ENCODE measurements around the gene EIF3I.
"Not testable (repeated sequence)": the region's sequence is repeated elsewhere in the genome, so short reads cannot be mapped to it uniquely, and the experiment has no call there.

Gene EIF3I

GRCh38 chr1:32232558-32233304 is 10.5 kb downstream of the EIF3I start:
- DNase-seq: no peak

GRCh38 chr1:32234792-32235191 is 12.6 kb downstream of the EIF3I start:
- no peak for DNase-seq

- no peak for DNase-seq
Observed at GRCh38 chr1:32239337-32239736, 17.1 kb downstream of the EIF3I start.

GRCh38 chr1:32239790-32240139 is 17.6 kb downstream of the EIF3I start:
- no peak for DNase-seq

GRCh38 chr1:32240140-32240951 is 18.1 kb downstream of the EIF3I start:
- DNase-seq: peak; percentile 81

GRCh38 chr1:32241001-32241763 is 19.0 kb downstream of the EIF3I start:
- DNase-seq: peak; percentile 64

- no peak for DNase-seq
Observed at GRCh38 chr1:32242341-32242851, 20.2 kb downstream of the EIF3I start.

- no peak for DNase-seq
Observed at GRCh38 chr1:32246888-32247273, 24.7 kb downstream of the EIF3I start, which contains the start of gene FAM167B. TSS of gene FAM167B (plus strand) at chr1:32247222. CDS start at chr1:32247422, 200 bp downstream.

GRCh38 chr1:32247452-32247851 is 25.2 kb downstream of the EIF3I start:
- no peak for DNase-seq

GRCh38 chr1:32247983-32248889 is 26.0 kb downstream of the EIF3I start:
- DNase-seq: peak; percentile 83

- peak; percentile 89 for DNase-seq
Observed at GRCh38 chr1:32249831-32250525, 27.8 kb downstream of the EIF3I start.

- peak; percentile 82 for DNase-seq
Observed at GRCh38 chr1:32250893-32251716, 28.9 kb downstream of the EIF3I start, which contains the start of gene LCK. TSS of gene LCK (plus strand) at chr1:32251265. CDS start at chr1:32274330, 23,065 bp downstream.

GRCh38 chr1:32255072-32256071 is 33.2 kb downstream of the EIF3I start:
- DNase-seq: peak; percentile 37

GRCh38 chr1:32256473-32257226 is 34.4 kb downstream of the EIF3I start:
- no peak for DNase-seq

GRCh38 chr1:32257227-32257508 is 35.0 kb downstream of the EIF3I start:
- no peak for DNase-seq

- not testable (repeated sequence) for DNase-seq
Observed at GRCh38 chr1:32263236-32263593, 41.0 kb downstream of the EIF3I start.

GRCh38 chr1:32263744-32264143 is 41.5 kb downstream of the EIF3I start:
- DNase-seq: peak; percentile 45

GRCh38 chr1:32265846-32266245 is 43.6 kb downstream of the EIF3I start:
- DNase-seq: no peak
